Measurements from ENCODE around the gene ELMO1. TPM values are rescaled to one million over a fixed set of nuclear protein-coding genes. Genes with fewer than 3 reads are reported as not detected.

The ELMO1 gene
- total RNA-seq, 4 donors from 2014 or later, result 24.6 to 120 (median 71.9) TPM

DNA sequence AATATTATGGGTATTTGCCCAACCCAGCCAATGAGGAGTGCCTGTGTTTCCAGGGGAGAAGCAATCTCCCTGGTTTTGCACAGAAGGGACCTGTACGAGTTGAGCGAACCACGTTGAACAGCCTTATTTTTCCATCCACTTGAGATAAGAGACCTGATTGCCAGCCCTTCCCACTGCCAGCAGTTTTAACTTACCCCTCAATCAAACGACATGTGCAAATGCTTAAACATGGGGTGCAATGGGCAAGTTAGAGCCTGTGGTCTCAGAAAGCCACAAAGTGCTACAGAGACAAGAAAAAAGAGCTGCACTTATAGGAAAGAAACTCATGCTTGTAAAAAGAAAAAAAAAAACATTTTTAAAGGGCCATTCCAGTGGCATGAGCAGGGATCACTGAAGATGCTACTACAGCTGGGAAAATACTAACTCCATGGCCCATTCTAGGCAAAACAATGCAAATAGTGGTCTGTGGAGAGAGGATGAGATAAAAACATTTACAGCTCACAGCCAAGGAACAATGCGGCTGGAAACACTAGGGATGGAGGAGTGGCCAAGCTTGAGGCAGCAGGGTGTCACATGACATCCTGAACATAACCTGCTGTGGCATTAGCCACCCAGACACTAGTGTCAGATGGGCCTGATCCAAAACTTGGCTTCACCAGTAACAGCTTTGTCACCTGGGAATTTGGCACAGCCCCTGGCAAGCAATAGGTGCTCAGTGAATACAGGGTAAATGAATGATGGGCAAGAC is 162.8 kb downstream of the ELMO1 start:
- peak overlapping the region in 2 of 4 donors; percentile 15 to 17 for H3K27ac ChIP-seq
- no peaks in the 10 kb centered on the region for H3K36me3 ChIP-seq
- TF ChIP-seq EP300 (IDR thresholded peaks at IDR 0.05; ENCODE audit: low read depth) (no peak), POLR2AphosphoS5 (IDR thresholded peaks at IDR 0.05) (no peak), POLR2A (IDR thresholded peaks at IDR 0.05) (no peak)
- TF ChIP-seq, protein P1, sequence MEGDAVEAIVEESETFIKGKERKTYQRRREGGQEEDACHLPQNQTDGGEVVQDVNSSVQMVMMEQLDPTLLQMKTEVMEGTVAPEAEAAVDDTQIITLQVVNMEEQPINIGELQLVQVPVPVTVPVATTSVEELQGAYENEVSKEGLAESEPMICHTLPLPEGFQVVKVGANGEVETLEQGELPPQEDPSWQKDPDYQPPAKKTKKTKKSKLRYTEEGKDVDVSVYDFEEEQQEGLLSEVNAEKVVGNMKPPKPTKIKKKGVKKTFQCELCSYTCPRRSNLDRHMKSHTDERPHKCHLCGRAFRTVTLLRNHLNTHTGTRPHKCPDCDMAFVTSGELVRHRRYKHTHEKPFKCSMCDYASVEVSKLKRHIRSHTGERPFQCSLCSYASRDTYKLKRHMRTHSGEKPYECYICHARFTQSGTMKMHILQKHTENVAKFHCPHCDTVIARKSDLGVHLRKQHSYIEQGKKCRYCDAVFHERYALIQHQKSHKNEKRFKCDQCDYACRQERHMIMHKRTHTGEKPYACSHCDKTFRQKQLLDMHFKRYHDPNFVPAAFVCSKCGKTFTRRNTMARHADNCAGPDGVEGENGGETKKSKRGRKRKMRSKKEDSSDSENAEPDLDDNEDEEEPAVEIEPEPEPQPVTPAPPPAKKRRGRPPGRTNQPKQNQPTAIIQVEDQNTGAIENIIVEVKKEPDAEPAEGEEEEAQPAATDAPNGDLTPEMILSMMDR (IDR thresholded peaks at IDR 0.05), result no peak
- peaks cover 0 to 29% (median 6%) of the 10 kb centered on the region in 4 donors for H3K4me1 ChIP-seq
- intact Hi-C loops (cut with DNase I; ENCODE audit: low total_unique reads), result no loop called here
- in situ Hi-C loops (cut with MboI; ENCODE audit: low pct_ligation_motif_present in 1 of 4, low pct_unique_long_range_greater_than_20kb in 1 of 4, low sequenced_read_pairs in 3 of 4), result no loop called here
- 49 to 61% methylated on average over 4 to 5 of the region's 5 CpGs for WGBS, 2 donors (ENCODE audit: low coverage in 1 of 2)
- peak; percentile 16 for DNase-seq
- H3K9me3 ChIP-seq, result no peaks in the 10 kb centered on the region
- H3K4me3 ChIP-seq, result no peak overlapping the region
- no peaks in the 10 kb centered on the region for H3K27me3 ChIP-seq

DNA sequence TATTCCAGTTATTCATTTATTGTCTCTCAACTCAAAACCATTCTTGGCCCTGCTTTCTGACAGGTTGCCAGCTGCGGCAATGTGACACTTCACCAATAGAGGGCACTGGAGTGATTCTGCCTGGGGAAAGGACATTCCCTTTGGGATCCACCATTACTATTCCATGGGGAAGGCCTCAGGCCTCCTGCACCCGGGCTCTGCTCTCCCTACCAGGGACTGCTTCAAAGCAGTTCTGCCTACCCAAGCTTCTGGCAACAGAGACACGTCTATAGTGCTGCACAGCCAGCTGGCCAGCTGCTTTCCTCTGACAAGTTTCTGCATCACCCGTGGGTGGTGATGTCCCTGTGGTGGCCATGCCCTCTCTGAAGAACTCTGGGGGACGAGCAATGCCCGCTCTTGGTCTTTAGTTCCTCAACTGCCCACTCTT is 163.8 kb downstream of the ELMO1 start:
- 64 to 100% methylated on average over 2 to 5 of the region's 6 CpGs for WGBS, 2 donors (ENCODE audit: low coverage in 1 of 2)
- in situ Hi-C loops (cut with MboI; ENCODE audit: low pct_ligation_motif_present in 1 of 4, low pct_unique_long_range_greater_than_20kb in 1 of 4, low sequenced_read_pairs in 3 of 4) (no loop called here), intact Hi-C loops (cut with DNase I; ENCODE audit: low total_unique reads) (no loop called here)
- peaks cover 0 to 29% (median 4%) of the 10 kb centered on the region in 4 donors for H3K4me1 ChIP-seq
- no peaks in the 10 kb centered on the region for H3K27me3 ChIP-seq
- no peak overlapping the region for H3K4me3 ChIP-seq
- TF ChIP-seq EP300 (IDR thresholded peaks at IDR 0.05; ENCODE audit: low read depth), result no peak
- TF ChIP-seq, protein P1 (IDR thresholded peaks at IDR 0.05), result peak; percentile 56 to 72 (median 68)
- peak in 1 of 3 donors; percentile 22 for TF ChIP-seq POLR2AphosphoS5 (IDR thresholded peaks at IDR 0.05)
- TF ChIP-seq POLR2A (IDR thresholded peaks at IDR 0.05), result no peak
- peak overlapping the region in 1 of 4 donors; percentile 11 for H3K27ac ChIP-seq
- peak; percentile 62 for DNase-seq
- H3K36me3 ChIP-seq, result no peaks in the 10 kb centered on the region
- H3K9me3 ChIP-seq, result no peaks in the 10 kb centered on the region

DNA sequence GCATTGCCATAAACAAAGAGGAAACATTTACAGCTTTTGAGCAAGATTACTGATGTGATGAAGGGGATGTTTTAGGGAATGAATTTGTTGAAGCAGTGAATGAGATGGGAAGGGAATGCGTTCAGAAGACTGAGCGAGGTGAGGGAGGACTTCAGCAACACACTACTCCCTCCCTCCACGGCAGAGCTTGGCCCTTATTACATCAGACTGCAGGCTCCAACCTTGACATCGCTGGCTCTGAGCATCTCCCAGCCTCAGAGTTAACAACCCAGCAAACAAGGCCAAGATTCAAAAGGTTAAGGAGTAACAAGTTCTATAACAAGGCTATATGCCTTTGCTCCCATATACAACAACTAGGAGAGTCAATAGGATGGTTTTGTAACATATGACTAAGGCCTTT is 164.4 kb downstream of the ELMO1 start:
- H3K4me3 ChIP-seq, result no peak overlapping the region
- no peaks in the 10 kb centered on the region for H3K9me3 ChIP-seq
- intact Hi-C loops (cut with DNase I; ENCODE audit: low total_unique reads), result no loop called here
- no peak for DNase-seq
- no peaks in the 10 kb centered on the region for H3K27me3 ChIP-seq
- no peak for TF ChIP-seq POLR2A (IDR thresholded peaks at IDR 0.05)
- TF ChIP-seq, protein P1 (IDR thresholded peaks at IDR 0.05), result no peak
- no peak for TF ChIP-seq POLR2AphosphoS5 (IDR thresholded peaks at IDR 0.05)
- TF ChIP-seq EP300 (IDR thresholded peaks at IDR 0.05; ENCODE audit: low read depth), result no peak
- no peak overlapping the region for H3K27ac ChIP-seq
- WGBS, 2 donors (ENCODE audit: low coverage in 1 of 2), result 77 to 78% methylated on average over 3 to 4 of the region's 4 CpGs
- peaks cover 0 to 29% (median 4%) of the 10 kb centered on the region in 4 donors for H3K4me1 ChIP-seq
- H3K36me3 ChIP-seq, result no peaks in the 10 kb centered on the region
- in situ Hi-C loops (cut with MboI; ENCODE audit: low pct_ligation_motif_present in 1 of 4, low pct_unique_long_range_greater_than_20kb in 1 of 4, low sequenced_read_pairs in 3 of 4), result no loop called here

DNA sequence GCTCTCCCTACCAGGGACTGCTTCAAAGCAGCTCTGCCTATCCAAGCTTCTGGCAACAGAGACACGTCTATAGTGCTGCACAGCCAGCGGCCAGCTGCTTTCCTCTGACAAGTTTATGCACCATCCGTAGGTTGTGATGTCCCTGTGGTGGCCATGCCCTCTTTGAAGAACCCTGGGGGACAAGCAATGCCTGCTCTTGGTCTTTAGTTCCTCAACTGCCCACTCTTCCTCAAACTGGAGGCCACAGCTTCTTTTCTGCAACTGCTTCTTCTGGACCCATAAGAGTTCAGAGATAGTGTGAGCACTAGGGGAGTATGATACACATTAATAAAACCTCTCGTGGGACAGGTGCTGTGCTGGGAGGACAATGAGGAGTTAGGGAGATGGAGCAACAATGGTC is 164.9 kb downstream of the ELMO1 start:
- Histone ChIP-seq H3K36me3 (no peaks in the 10 kb centered on the region), H3K4me1 (peaks cover 0 to 29% (median 4%) of the 10 kb centered on the region in 4 donors), H3K27me3 (no peaks in the 10 kb centered on the region), H3K9me3 (no peaks in the 10 kb centered on the region), H3K4me3 (no peak overlapping the region), H3K27ac (no peak overlapping the region)
- no peak for DNase-seq
- 20 to 89% methylated on average over 1 to 4 of the region's 4 CpGs for WGBS, 2 donors (ENCODE audit: low coverage in 1 of 2)
- TF ChIP-seq EP300 (IDR thresholded peaks at IDR 0.05; ENCODE audit: low read depth), result no peak
- TF ChIP-seq, protein P1 (IDR thresholded peaks at IDR 0.05), result no peak
- TF ChIP-seq POLR2AphosphoS5 (IDR thresholded peaks at IDR 0.05), result no peak
- TF ChIP-seq POLR2A (IDR thresholded peaks at IDR 0.05), result no peak
- intact Hi-C loops (cut with DNase I; ENCODE audit: low total_unique reads) (no loop called here), in situ Hi-C loops (cut with MboI; ENCODE audit: low pct_ligation_motif_present in 1 of 4, low pct_unique_long_range_greater_than_20kb in 1 of 4, low sequenced_read_pairs in 3 of 4) (no loop called here)

All from transverse colon (tissue), 4 donors.